SK-N-SH treated with all-trans-retinoic acid at 6 μM for 48 hours (cell line): Measurements from ENCODE around the gene IQCC.

Source experiments
- ATAC-seq: fragments of 200-7000 bp; cut with Tn5 transposase; 3 replicates; pipeline ENCODE4 v1.9.1; 2020; ENCODE audit warnings: mild to moderate bottlenecking, moderate library complexity
- ARNTL ChIP-seq: fragments of 450-650 bp; formaldehyde crosslinking; IDR thresholded peaks from 2 replicates; pipeline ENCODE4 v1.5.0; 2020; ENCODE audit warnings: low read depth, mild to moderate bottlenecking, moderate library complexity, borderline replicate concordance
- BACH2 ChIP-seq: fragments of 250-450 bp; sonication (Bioruptor Pico); IDR thresholded peaks from 2 replicates; pipeline ENCODE4 v1.9.0; 2021; ENCODE audit warnings: mild to moderate bottlenecking, borderline replicate concordance
- CREB5 ChIP-seq: fragments of 250-450 bp; sonication (Bioruptor Pico); IDR thresholded peaks from 2 replicates; pipeline ENCODE4 v1.5.1; 2020; ENCODE audit warnings: low read depth, mild to moderate bottlenecking, moderate library complexity
- CSRNP3 ChIP-seq: fragments of 250-450 bp; sonication (Bioruptor Pico); IDR thresholded peaks from 2 replicates; pipeline ENCODE4 v1.5.1; 2021; ENCODE audit warnings: mild to moderate bottlenecking, moderate library complexity
- ESRRG ChIP-seq: fragments of 250-450 bp; sonication (Bioruptor Pico); IDR thresholded peaks from 2 replicates; pipeline ENCODE4 v1.6.1; 2021; ENCODE audit warnings: mild to moderate bottlenecking
- ISL1 ChIP-seq: fragments of 250-450 bp; sonication (Bioruptor Pico); IDR thresholded peaks from 2 replicates; pipeline ENCODE4 v2.1.2; 2022; ENCODE audit warnings: mild to moderate bottlenecking, moderate library complexity
- OSR1 ChIP-seq: fragments of 250-450 bp; sonication (Bioruptor Pico); IDR thresholded peaks from 2 replicates; pipeline ENCODE4 v1.8.0; 2022; ENCODE audit warnings: moderate library complexity, mild to moderate bottlenecking, inconsistent platforms
- PATZ1 ChIP-seq: fragments of 250-450 bp; sonication (Bioruptor Pico); IDR thresholded peaks from 2 replicates; pipeline ENCODE4 v1.8.0; 2020; ENCODE audit warnings: mild to moderate bottlenecking, moderate library complexity, borderline replicate concordance
- POU6F1 ChIP-seq: fragments of 250-450 bp; sonication (Bioruptor Pico); IDR thresholded peaks from 2 replicates; pipeline ENCODE4 v1.8.0; 2021; ENCODE audit warnings: low read depth, mild to moderate bottlenecking, moderate library complexity, borderline replicate concordance
- PPARA ChIP-seq: fragments of 250-450 bp; sonication (Bioruptor Pico); IDR thresholded peaks from 2 replicates; pipeline ENCODE4 v1.5.0; 2020; ENCODE audit warnings: mild to moderate bottlenecking, borderline replicate concordance
- RARB ChIP-seq: fragments of 250-450 bp; sonication (Bioruptor Pico); IDR thresholded peaks from 2 replicates; pipeline ENCODE4 v1.8.0; 2021; ENCODE audit warnings: mild to moderate bottlenecking, moderate library complexity
- SNAI2 ChIP-seq: fragments of 250-450 bp; sonication (Bioruptor Pico); IDR thresholded peaks from 2 replicates; pipeline ENCODE4 v1.5.0; 2020; ENCODE audit warnings: mild to moderate bottlenecking, moderate library complexity
- TOX ChIP-seq: fragments of 250-450 bp; sonication (Bioruptor Pico); IDR thresholded peaks from 2 replicates; pipeline ENCODE4 v1.8.0; 2021; ENCODE audit warnings: mild to moderate bottlenecking, moderate library complexity, borderline replicate concordance
- TSHZ2 ChIP-seq: fragments of 250-450 bp; sonication (Bioruptor Pico); IDR thresholded peaks from 2 replicates; pipeline ENCODE4 v1.5.0; 2020; ENCODE audit warnings: mild to moderate bottlenecking, moderate library complexity
- ZC3H10 ChIP-seq: fragments of 250-450 bp; sonication (Bioruptor Pico); IDR thresholded peaks from 2 replicates; pipeline ENCODE4 v1.5.1; 2021; ENCODE audit warnings: mild to moderate bottlenecking, moderate library complexity
- ZNF565 ChIP-seq: fragments of 450-650 bp; formaldehyde crosslinking; conservative IDR thresholded peaks from 2 replicates; pipeline ENCODE4 v1.5.0; 2020; ENCODE audit warnings: low read depth, mild to moderate bottlenecking, moderate library complexity
- ZNF70 ChIP-seq: fragments of 450-650 bp; formaldehyde crosslinking; IDR thresholded peaks from 2 replicates; pipeline ENCODE4 v1.5.0; 2020; ENCODE audit warnings: mild to moderate bottlenecking, moderate library complexity
- ZNF8 ChIP-seq: fragments of 450-650 bp; formaldehyde crosslinking; IDR thresholded peaks from 2 replicates; pipeline ENCODE4 v1.5.0; 2020; ENCODE audit warnings: mild to moderate bottlenecking, moderate library complexity

The IQCC gene

GRCh38 chr1:32205401-32206370 is at the start of gene IQCC:
IQCC (plus strand) TSS chr1:32205671; CDS start chr1:32205682, 11 bp downstream.
- TF ChIP-seq ISL1 (CRISPR knock-in tag) (no peak), ESRRG (CRISPR knock-in tag) (no peak), ZNF70 (CRISPR knock-in tag) (peak; percentile 77), CSRNP3 (CRISPR knock-in tag) (0 out of 2 replicates have a peak, but pooled peaks have one; percentile 38), BACH2 (CRISPR knock-in tag) (no peak)
- peak; percentile 72 for ATAC-seq

- no peak for ATAC-seq
These were observed 46.3 kb upstream of the IQCC start for GRCh38 chr1:32159189-32159588.

More at GRCh38 chr1:32159189-32159588, 46.3 kb upstream of the IQCC start:
- no peak for TF ChIP-seq ESRRG (CRISPR knock-in tag)
- no peak for TF ChIP-seq ZNF565 (CRISPR knock-in tag)
- no peak for TF ChIP-seq ZC3H10 (CRISPR knock-in tag)
- TF ChIP-seq ARNTL, result no peak
- TF ChIP-seq TSHZ2 (CRISPR knock-in tag), result no peak
- TF ChIP-seq RARB, result no peak
- TF ChIP-seq PATZ1 (CRISPR knock-in tag), result no peak
- TF ChIP-seq BACH2 (CRISPR knock-in tag), result no peak
- TF ChIP-seq TOX (CRISPR knock-in tag), result no peak
- no peak for TF ChIP-seq OSR1 (CRISPR knock-in tag)
- no peak for TF ChIP-seq SNAI2
- TF ChIP-seq ZNF8 (CRISPR knock-in tag), result no peak
- TF ChIP-seq POU6F1 (CRISPR knock-in tag), result no peak
- no peak for TF ChIP-seq CREB5 (CRISPR knock-in tag)
- TF ChIP-seq PPARA, result no peak
